Measurements from ENCODE around the gene ZBTB20.

GRCh38 chr3:115151921-115152320 is 4.8 kb upstream of the ZBTB20 start:
- TF ChIP-seq CTCF (IDR thresholded peaks at IDR 0.05; ENCODE audit: borderline replicate concordance, extremely low read depth, low read length, poor library complexity, severe bottlenecking) (no peak), EZH2 (IDR thresholded peaks at IDR 0.05; ENCODE audit: borderline replicate concordance, low read depth, low read length, severe bottlenecking) (no peak)

Data from DND-41 (cell line).